Measurements from ENCODE around the gene RELA. TPM values are rescaled to one million over a fixed set of nuclear protein-coding genes. Genes with fewer than 3 reads are reported as not detected.

Gene RELA
- total and polyA plus RNA-seq, 2 of the 13 experiments (the other 11 are each of a cell fraction or from before 2014, with no cell fraction given) = 21.4 to 40.5 TPM

DNA sequence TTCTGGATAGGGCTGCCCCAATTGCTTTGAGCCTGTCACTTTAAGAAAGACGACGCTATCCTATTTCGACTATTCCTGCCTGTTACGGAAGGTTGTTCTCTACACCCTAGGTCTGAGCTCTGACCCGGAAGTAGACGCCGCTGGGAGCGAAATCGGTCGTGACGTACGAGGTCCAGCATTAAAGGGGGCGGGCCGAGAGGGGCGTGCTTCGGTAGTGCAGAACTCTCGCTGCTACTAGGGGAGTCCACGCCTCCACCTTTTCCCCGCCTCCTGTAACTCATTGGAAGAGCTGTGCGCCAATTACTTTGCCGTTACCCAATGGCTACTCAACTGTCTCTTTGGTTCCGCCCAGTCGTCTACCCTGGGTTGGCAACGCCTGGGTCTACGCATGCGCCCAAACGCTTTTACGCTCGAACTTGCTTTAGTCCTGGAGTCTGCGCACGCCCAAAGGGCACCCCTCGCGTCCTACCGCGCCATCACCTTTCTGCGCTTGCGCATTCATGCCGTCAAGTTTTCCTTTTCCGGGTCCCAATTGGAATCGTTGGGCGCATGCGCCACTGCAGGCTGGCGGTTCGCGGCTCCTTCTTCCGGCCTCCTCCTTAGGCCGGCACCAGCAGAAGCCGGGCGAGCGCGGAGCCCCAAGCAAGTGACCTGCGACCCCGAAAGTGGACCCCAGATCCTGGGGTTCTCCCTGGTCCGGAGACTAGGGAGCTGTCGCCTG, 47.3 kb downstream of the RELA start, which contains the start of gene PCNX3 (continued):
- TF ChIP-seq POGZ (CRISPR knock-in tag; IDR thresholded peaks at IDR 0.05) (0 out of 2 replicates have a peak, but pooled peaks have one; percentile 1), HDAC1 (CRISPR knock-in tag; IDR thresholded peaks at IDR 0.05) (peak; percentile 76), ZNF564 (CRISPR knock-in tag; IDR thresholded peaks at IDR 0.05) (no peak), ZNF274 (CRISPR knock-in tag; IDR thresholded peaks at IDR 0.05) (no peak), DMAP1 (CRISPR knock-in tag; IDR thresholded peaks at IDR 0.05) (0 out of 2 replicates have a peak, but pooled peaks have one; percentile 53), KDM4B (CRISPR knock-in tag; IDR thresholded peaks at IDR 0.05) (no peak), ZNF772 (CRISPR knock-in tag; IDR thresholded peaks at IDR 0.05) (peak; percentile 81; the same call in 1 of the 2 replicates), HOXA3 (CRISPR knock-in tag; IDR thresholded peaks at IDR 0.05) (peak; percentile 97), HNF4G (IDR thresholded peaks at IDR 0.05; ENCODE audit: borderline replicate concordance, low read depth, low read length) (peak; percentile 64; the same call in 1 of the 2 replicates), HNF4G (CRISPR knock-in tag; IDR thresholded peaks at IDR 0.05; ENCODE audit: borderline replicate concordance, low read depth) (no peak), POLR2AphosphoS5 (IDR thresholded peaks at IDR 0.05; ENCODE audit: low read depth, low read length) (peak; percentile 61), MAFK (conservative IDR thresholded peaks at IDR 0.05 in 1 of 2, IDR thresholded peaks at IDR 0.05 in 1 of 2; ENCODE audit: low read length in 2 of 2) (no peak), MIXL1 (CRISPR knock-in tag; IDR thresholded peaks at IDR 0.05) (peak; percentile 84; the same call in 1 of the 2 replicates)
- TF ChIP-seq, protein P1, sequence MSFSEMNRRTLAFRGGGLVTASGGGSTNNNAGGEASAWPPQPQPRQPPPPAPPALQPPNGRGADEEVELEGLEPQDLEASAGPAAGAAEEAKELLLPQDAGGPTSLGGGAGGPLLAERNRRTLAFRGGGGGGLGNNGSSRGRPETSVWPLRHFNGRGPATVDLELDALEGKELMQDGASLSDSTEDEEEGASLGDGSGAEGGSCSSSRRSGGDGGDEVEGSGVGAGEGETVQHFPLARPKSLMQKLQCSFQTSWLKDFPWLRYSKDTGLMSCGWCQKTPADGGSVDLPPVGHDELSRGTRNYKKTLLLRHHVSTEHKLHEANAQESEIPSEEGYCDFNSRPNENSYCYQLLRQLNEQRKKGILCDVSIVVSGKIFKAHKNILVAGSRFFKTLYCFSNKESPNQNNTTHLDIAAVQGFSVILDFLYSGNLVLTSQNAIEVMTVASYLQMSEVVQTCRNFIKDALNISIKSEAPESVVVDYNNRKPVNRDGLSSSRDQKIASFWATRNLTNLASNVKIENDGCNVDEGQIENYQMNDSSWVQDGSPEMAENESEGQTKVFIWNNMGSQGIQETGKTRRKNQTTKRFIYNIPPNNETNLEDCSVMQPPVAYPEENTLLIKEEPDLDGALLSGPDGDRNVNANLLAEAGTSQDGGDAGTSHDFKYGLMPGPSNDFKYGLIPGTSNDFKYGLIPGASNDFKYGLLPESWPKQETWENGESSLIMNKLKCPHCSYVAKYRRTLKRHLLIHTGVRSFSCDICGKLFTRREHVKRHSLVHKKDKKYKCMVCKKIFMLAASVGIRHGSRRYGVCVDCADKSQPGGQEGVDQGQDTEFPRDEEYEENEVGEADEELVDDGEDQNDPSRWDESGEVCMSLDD (CRISPR knock-in tag; IDR thresholded peaks at IDR 0.05; ENCODE audit: borderline replicate concordance) = no peak
- TF ChIP-seq, protein P2, sequence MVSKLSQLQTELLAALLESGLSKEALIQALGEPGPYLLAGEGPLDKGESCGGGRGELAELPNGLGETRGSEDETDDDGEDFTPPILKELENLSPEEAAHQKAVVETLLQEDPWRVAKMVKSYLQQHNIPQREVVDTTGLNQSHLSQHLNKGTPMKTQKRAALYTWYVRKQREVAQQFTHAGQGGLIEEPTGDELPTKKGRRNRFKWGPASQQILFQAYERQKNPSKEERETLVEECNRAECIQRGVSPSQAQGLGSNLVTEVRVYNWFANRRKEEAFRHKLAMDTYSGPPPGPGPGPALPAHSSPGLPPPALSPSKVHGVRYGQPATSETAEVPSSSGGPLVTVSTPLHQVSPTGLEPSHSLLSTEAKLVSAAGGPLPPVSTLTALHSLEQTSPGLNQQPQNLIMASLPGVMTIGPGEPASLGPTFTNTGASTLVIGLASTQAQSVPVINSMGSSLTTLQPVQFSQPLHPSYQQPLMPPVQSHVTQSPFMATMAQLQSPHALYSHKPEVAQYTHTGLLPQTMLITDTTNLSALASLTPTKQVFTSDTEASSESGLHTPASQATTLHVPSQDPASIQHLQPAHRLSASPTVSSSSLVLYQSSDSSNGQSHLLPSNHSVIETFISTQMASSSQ (IDR thresholded peaks at IDR 0.05; ENCODE audit: low read depth) = 0 out of 2 replicates have a peak, but pooled peaks have one; percentile 45
- TF ChIP-seq, protein P2 (CRISPR knock-in tag; IDR thresholded peaks at IDR 0.05; ENCODE audit: borderline replicate concordance) = peak; percentile 71; the same call in 1 of the 2 replicates
- TF ChIP-seq, protein P3, sequence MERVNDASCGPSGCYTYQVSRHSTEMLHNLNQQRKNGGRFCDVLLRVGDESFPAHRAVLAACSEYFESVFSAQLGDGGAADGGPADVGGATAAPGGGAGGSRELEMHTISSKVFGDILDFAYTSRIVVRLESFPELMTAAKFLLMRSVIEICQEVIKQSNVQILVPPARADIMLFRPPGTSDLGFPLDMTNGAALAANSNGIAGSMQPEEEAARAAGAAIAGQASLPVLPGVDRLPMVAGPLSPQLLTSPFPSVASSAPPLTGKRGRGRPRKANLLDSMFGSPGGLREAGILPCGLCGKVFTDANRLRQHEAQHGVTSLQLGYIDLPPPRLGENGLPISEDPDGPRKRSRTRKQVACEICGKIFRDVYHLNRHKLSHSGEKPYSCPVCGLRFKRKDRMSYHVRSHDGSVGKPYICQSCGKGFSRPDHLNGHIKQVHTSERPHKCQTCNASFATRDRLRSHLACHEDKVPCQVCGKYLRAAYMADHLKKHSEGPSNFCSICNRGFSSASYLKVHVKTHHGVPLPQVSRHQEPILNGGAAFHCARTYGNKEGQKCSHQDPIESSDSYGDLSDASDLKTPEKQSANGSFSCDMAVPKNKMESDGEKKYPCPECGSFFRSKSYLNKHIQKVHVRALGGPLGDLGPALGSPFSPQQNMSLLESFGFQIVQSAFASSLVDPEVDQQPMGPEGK (CRISPR knock-in tag; IDR thresholded peaks at IDR 0.05) = peak; percentile 41; the same call in 1 of the 2 replicates
- TF ChIP-seq, protein P4, sequence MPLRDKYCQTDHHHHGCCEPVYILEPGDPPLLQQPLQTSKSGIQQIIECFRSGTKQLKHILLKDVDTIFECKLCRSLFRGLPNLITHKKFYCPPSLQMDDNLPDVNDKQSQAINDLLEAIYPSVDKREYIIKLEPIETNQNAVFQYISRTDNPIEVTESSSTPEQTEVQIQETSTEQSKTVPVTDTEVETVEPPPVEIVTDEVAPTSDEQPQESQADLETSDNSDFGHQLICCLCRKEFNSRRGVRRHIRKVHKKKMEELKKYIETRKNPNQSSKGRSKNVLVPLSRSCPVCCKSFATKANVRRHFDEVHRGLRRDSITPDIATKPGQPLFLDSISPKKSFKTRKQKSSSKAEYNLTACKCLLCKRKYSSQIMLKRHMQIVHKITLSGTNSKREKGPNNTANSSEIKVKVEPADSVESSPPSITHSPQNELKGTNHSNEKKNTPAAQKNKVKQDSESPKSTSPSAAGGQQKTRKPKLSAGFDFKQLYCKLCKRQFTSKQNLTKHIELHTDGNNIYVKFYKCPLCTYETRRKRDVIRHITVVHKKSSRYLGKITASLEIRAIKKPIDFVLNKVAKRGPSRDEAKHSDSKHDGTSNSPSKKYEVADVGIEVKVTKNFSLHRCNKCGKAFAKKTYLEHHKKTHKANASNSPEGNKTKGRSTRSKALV (CRISPR knock-in tag; IDR thresholded peaks at IDR 0.05) = no peak

Data from HepG2 (cell line).